ENCODE measurements around the gene WWC2. TPM values are rescaled to one million over a fixed set of nuclear protein-coding genes. Genes with fewer than 3 reads are reported as not detected.

Gene WWC2
- total and polyA plus RNA-seq, 11 donors, result 5.4 to 43.0 (median 33.8) TPM

DNA sequence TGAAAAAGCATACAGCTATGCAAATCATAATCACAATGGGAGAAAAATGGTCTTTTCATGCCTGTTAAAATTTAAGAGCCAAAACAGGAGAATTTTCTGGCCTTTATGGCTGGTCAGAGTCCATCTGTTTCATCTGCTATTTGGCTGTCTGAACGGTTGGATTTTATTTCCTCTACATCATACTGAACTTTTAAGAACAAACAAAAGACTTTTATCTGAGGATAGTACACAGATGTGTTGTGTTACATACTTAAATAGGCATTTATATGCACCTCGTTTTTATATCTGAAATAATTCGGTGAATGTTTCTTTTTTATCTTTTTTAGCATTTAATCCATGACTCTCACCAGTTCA is 18.0 kb upstream of the WWC2 start:
- ATAC-seq, result no peak
- DNase-seq, result no peak
- peak overlapping the region in 1 of 12 donors; percentile 23 for H3K27ac ChIP-seq
- H3K4me3 ChIP-seq, result no peak overlapping the region
- intact Hi-C loops (cut with DNase I), result no loop called here
- H3K27me3 ChIP-seq, result no peaks in the 10 kb centered on the region
- 55 to 68% (median 62%) methylated on average over 3 of the region's 3 CpGs for WGBS, 4 donors
- H3K9me3 ChIP-seq, result no peaks in the 10 kb centered on the region
- H3K4me1 ChIP-seq, result peaks cover 0 to 4% (median 0%) of the 10 kb centered on the region in 12 donors
- no peak for TF ChIP-seq POLR2A (IDR thresholded peaks at IDR 0.05)
- no peak for TF ChIP-seq CTCF (IDR thresholded peaks at IDR 0.05)
- no peaks in the 10 kb centered on the region for H3K36me3 ChIP-seq

DNA sequence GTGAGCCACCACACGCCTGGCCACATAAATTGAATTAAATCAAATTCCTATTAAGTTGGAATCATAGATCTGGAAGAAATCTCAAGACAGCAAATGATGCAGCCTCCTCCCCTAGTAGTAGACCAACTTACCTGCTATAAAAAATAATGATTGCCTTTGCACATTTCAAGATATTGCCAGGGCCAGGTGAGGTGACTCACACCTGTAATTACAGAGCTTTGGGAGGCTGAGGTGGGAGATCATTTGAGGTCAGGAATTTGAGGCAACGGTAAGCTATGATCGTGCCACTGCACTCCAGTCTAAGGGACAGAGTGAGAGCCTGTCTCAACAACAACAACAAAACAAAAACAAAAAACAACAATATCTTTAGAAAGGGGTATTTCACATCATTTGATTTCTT is 17.0 kb upstream of the WWC2 start:
- DNase-seq (no peak), ATAC-seq (no peak)
- WGBS, 4 donors, result 91 to 100% (median 95%) methylated on average over 3 of the region's 3 CpGs

DNA sequence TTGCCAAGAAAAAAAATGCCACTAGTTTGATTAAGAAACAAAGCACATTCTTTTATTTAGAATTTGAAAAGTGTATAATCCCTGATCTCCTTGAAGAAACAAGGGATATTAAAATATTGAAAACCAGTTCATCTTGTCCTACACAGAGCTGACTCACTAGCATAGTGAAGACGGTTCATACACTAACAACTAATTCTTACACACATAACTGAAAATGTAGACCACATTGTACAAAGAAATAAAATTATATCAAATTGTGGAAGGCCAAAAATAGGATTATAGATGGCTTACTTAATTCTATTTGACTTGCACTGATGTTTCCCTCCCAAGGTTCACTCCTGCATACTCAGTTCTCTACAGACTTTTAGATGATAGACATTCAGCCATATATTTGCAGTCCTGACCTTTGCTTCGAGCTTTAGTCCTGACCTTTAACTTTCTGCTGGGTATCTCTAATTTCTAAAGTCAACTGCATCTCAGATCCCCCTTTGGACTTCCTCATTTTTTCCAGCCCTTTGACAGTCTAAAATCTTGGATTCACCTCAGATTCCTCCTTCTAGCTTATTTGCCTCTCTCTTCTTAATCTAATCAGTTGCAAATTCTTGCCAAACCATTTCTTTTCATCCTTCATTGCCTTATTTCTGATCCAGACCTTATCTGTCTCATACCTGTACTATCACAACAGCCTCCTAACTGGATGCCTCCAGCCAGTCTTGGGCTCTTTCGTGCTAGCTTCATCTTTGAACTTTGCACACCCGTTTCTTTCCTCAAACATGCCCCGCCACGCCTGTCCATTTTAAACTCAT is 4.5 kb upstream of the WWC2 start:
- Histone ChIP-seq H3K27ac (no peak overlapping the region), H3K4me3 (no peak overlapping the region), H3K36me3 (no peaks in the 10 kb centered on the region), H3K4me1 (peaks cover 0 to 11% (median 2%) of the 10 kb centered on the region in 12 donors), H3K9me3 (no peaks in the 10 kb centered on the region), H3K27me3 (peaks cover 0 to 11% (median 0%) of the 10 kb centered on the region in 9 donors)
- DNase-seq, result no peak
- 77 to 85% (median 80%) methylated on average over 6 of the region's 6 CpGs for WGBS, 4 donors
- ATAC-seq, result no peak
- TF ChIP-seq CTCF (IDR thresholded peaks at IDR 0.05) (no peak), POLR2A (IDR thresholded peaks at IDR 0.05) (no peak)
- intact Hi-C loops (cut with DNase I), result loop anchor here in 3 of 10 donors (5.0 kb wide), 5 partner anchors 48 to 153 kb away; no protein-coding TSS in a partner anchor

More for the DNA sequence above, 17.0 kb upstream of the WWC2 start:
- no peak overlapping the region for H3K27ac ChIP-seq
- no peaks in the 10 kb centered on the region for H3K36me3 ChIP-seq
- no peak overlapping the region for H3K4me3 ChIP-seq
- H3K9me3 ChIP-seq, result no peaks in the 10 kb centered on the region
- no peaks in the 10 kb centered on the region for H3K27me3 ChIP-seq
- intact Hi-C loops (cut with DNase I), result no loop called here
- TF ChIP-seq CTCF (IDR thresholded peaks at IDR 0.05) (no peak), POLR2A (IDR thresholded peaks at IDR 0.05) (no peak)
- H3K4me1 ChIP-seq, result peaks cover 0 to 4% (median 0%) of the 10 kb centered on the region in 12 donors

GRCh38 chr4:183095199-183095512 is 3.9 kb upstream of the WWC2 start:
- intact Hi-C loops (cut with DNase I), result loop anchor here in 2 of 10 donors (5.0 kb wide), 4 partner anchors 47 to 147 kb away; no protein-coding TSS in a partner anchor
- TF ChIP-seq CTCF (IDR thresholded peaks at IDR 0.05) (no peak), POLR2A (IDR thresholded peaks at IDR 0.05) (no peak)

More at GRCh38 chr4:183095199-183095512, 3.9 kb upstream of the WWC2 start:
- H3K9me3 ChIP-seq, result no peaks in the 10 kb centered on the region
- 81 to 86% (median 84%) methylated on average over 1 of the region's 1 CpG for WGBS, 4 donors
- H3K27ac ChIP-seq, result no peak overlapping the region
- H3K36me3 ChIP-seq, result no peaks in the 10 kb centered on the region
- ATAC-seq, result no peak
- H3K4me3 ChIP-seq, result no peak overlapping the region
- peaks cover 0 to 17% (median 0%) of the 10 kb centered on the region in 9 donors for H3K27me3 ChIP-seq
- H3K4me1 ChIP-seq, result peaks cover 0 to 16% (median 4%) of the 10 kb centered on the region in 12 donors
- DNase-seq, result no peak
